Adrenal gland (tissue), 12 donors: ENCODE measurements around the gene TCEA2. TPM values are rescaled to one million over a fixed set of nuclear protein-coding genes. Genes with fewer than 3 reads are reported as not detected.

Experiments
- DNase-seq, 7 donors: peaks; one replicate each; pipeline ENCODE4 v3.0.0-alpha.2; 2019 to 2020
- H3K27ac ChIP-seq, 5 donors: fragments of 200-600 bp; sonication (generic) in 4 of 5; 1 replicate in 3 of 5; 2 replicates in 2 of 5; pipeline versions ENCODE4 v1.5.1 to v1.8.0; 2016 to 2020; ENCODE audit warnings: mild to moderate bottlenecking in 1 of 5
- H3K27me3 ChIP-seq: fragments of 200-600 bp; 2 replicates; pipeline ENCODE4 v1.8.0; 2021
- H3K36me3 ChIP-seq, 2 donors: fragments of 200-600 bp; replicated peaks in 1 of 2; 1 replicate in 1 of 2; 2 replicates in 1 of 2; pipeline versions ENCODE4 v1.5.1 to v1.8.0; 2018 to 2022
- H3K4me1 ChIP-seq, 2 donors: fragments of 200-600 bp; replicated peaks in 1 of 2; 1 replicate in 1 of 2; 2 replicates in 1 of 2; pipeline versions ENCODE4 v1.5.1 to v1.8.0; 2018 to 2021
- H3K4me3 ChIP-seq, 4 donors: fragments of 200-600 bp; sonication (generic) in 3 of 4; one replicate each; pipeline ENCODE4 v1.5.1; 2016 to 2018
- H3K9me3 ChIP-seq, 3 donors: fragments of 200-600 bp; sonication (generic) in 1 of 3; replicated peaks in 1 of 3; 1 replicate in 2 of 3; 2 replicates in 1 of 3; pipeline versions ENCODE4 v1.5.1 to v1.8.0; 2016 to 2021
- CTCF ChIP-seq, 6 experiments: fragments of 450-650 bp in 4 of 6; fragments of 200-600 bp in 2 of 6; sonication (generic) in 1 of 6; IDR thresholded peaks; 1 replicate in 5 of 6; 2 replicates in 1 of 6; pipeline versions ENCODE4 v1.5.1 to v1.8.0; 2016 to 2021; ENCODE audit warnings: antibody characterized with exemption in 6 of 6, mild to moderate bottlenecking in 2 of 6, moderate library complexity in 1 of 6
- POLR2A ChIP-seq, 2 donors: fragments of 450-650 bp; IDR thresholded peaks; one replicate each; pipeline ENCODE4 v1.6.1; 2017; ENCODE audit warnings: antibody characterized with exemption in 2 of 2, mild to moderate bottlenecking in 2 of 2, moderate library complexity in 1 of 2
- WGBS, 4 donors: extraction: QIAGEN DNeasy Blood & Tissue Kit in 2 of 4; methylation state at CpG; one replicate each; pipeline versions ENCODE4 v1.1.5 to v1.1.7; 2013 to 2017; 5-methylcytosine and 5-hydroxymethylcytosine counted together
- intact Hi-C, 2 donors: fragments of 100-400 bp; cut with DNase I; formaldehyde crosslinking; loops; one replicate each; pipeline versions ENCODE4 v1.14.1 to v1.15.0; 2022 to 2023
- polyA plus RNA-seq, 3 donors: library from polyadenylated mRNA; stranded (reverse); fragments of 200-250 nt in 2 of 3; fragments of 350-450 nt in 1 of 3; fragmentation: Illumina TruSeq in 1 of 3; extraction: RNeasy Lipid Tissue Mini Kit (QIAGEN cat#74804) in 1 of 3; gene quantifications; one replicate each; pipeline ENCODE4 v1.2.3, GENCODE V29; 2013 to 2014
- total RNA-seq, 9 donors: library from RNA; depleted of rRNA in 4 of 9; stranded (reverse); fragments of >200 nt in 4 of 9; fragments of 120-200 nt in 1 of 9; fragmentation: NEBNext Ultra II Directional in 1 of 9; extraction: Animal tissue kit (Norgen Biotek cat#: 25700) in 1 of 9; gene quantifications; one replicate each; pipeline versions ENCODE4 v1.1.0 to v1.2.4, GENCODE V29; 2013 to 2023
- donor health status: healthy with polysubstance abuse.
- donor health status: Bipolar disorder and iron deficiency.
- donor health status: DM: yes; HTN: yes; CAD: no.
- donor health status: DM: no; HTN: no; CAD: no.
- donor health status: DM: no; HTN: no; CAD: no.
- donor health status: DM: yes; HTN: yes; CAD: no.

Gene TCEA2
- total and polyA plus RNA-seq, 12 donors: 12.6 to 184 (median 53.7) TPM

GRCh38 chr20:64055893-64056638, 6.9 kb upstream of the TCEA2 start:
- Histone ChIP-seq H3K4me3 (no peak overlapping the region), H3K27ac (peak overlapping the region in 3 of 5 donors; percentile 11 to 72 (median 41)), H3K27me3 (peaks cover 24% of the 10 kb centered on the region), H3K4me1 (no peaks in the 10 kb centered on the region), H3K36me3 (no peaks in the 10 kb centered on the region), H3K9me3 (no peaks in the 10 kb centered on the region)
- peak in 5 of 7 donors; percentile 51 to 71 (median 63) for DNase-seq
- intact Hi-C loops: no loop called here
- TF ChIP-seq CTCF (IDR thresholded peaks at IDR 0.05) (peak in 1 of 6 experiments; percentile 4), POLR2A (IDR thresholded peaks at IDR 0.05) (no peak)
- WGBS, 4 donors: 37 to 55% (median 41%) methylated on average over 7 to 22 of the region's 22 CpGs

- no peak for TF ChIP-seq CTCF (IDR thresholded peaks at IDR 0.05)
- TF ChIP-seq POLR2A (IDR thresholded peaks at IDR 0.05): no peak
- Histone ChIP-seq H3K4me1 (no peaks in the 10 kb centered on the region), H3K4me3 (no peak overlapping the region), H3K27ac (peak overlapping the region in 2 of 5 donors; percentile 38 to 72), H3K27me3 (peaks cover 22% of the 10 kb centered on the region), H3K36me3 (no peaks in the 10 kb centered on the region), H3K9me3 (no peaks in the 10 kb centered on the region)
- peak in 3 of 7 donors; percentile 46 to 73 (median 50) for DNase-seq
- intact Hi-C loops: no loop called here
- 29 to 34% (median 31%) methylated on average over 6 to 7 of the region's 7 CpGs for WGBS, 4 donors
Measured at GRCh38 chr20:64056639-64056888, 6.4 kb upstream of the TCEA2 start.

- H3K9me3 ChIP-seq: no peaks in the 10 kb centered on the region
- peak overlapping the region in 2 of 5 donors; percentile 38 to 72 for H3K27ac ChIP-seq
- intact Hi-C loops: no loop called here
- peaks cover 21% of the 10 kb centered on the region for H3K27me3 ChIP-seq
- peaks cover 0 to under 1% of the 10 kb centered on the region in 2 donors for H3K4me1 ChIP-seq
- WGBS, 4 donors: 58 to 67% (median 62%) methylated on average over 20 to 39 of the region's 39 CpGs
- TF ChIP-seq CTCF (IDR thresholded peaks at IDR 0.05) (no peak), POLR2A (IDR thresholded peaks at IDR 0.05) (no peak)
- no peak for DNase-seq
- H3K4me3 ChIP-seq: no peak overlapping the region
- H3K36me3 ChIP-seq: no peaks in the 10 kb centered on the region
Measured at GRCh38 chr20:64056889-64057627, 5.9 kb upstream of the TCEA2 start.

- no peaks in the 10 kb centered on the region for H3K36me3 ChIP-seq
- peak; percentile 68 to 87 (median 75) for DNase-seq
- TF ChIP-seq POLR2A (IDR thresholded peaks at IDR 0.05) (no peak), CTCF (IDR thresholded peaks at IDR 0.05) (peak; percentile 53 to 79 (median 76))
- no peak overlapping the region for H3K4me3 ChIP-seq
- WGBS, 4 donors: 27 to 37% (median 33%) methylated on average over 14 to 33 of the region's 33 CpGs
- peaks cover 5 to 7% of the 10 kb centered on the region in 2 donors for H3K4me1 ChIP-seq
- intact Hi-C loops: no loop called here
- H3K9me3 ChIP-seq: no peaks in the 10 kb centered on the region
- peak overlapping the region in 1 of 5 donors; percentile 72 for H3K27ac ChIP-seq
- peaks cover 14% of the 10 kb centered on the region for H3K27me3 ChIP-seq
Measured at GRCh38 chr20:64057628-64058498, 5.1 kb upstream of the TCEA2 start.
